Hematopoietic multipotent progenitor cell treated with erythropoietin and hydrocortisone succinate and interleukin-3 and kit ligand, for 8 days (in vitro differentiated cells): ENCODE data around the gene STEAP3.

ENCODE experiments used
- DNase-seq: peaks from one replicate; pipeline ENCODE4 v3.0.0-alpha.2; 2015

Gene STEAP3

DNA sequence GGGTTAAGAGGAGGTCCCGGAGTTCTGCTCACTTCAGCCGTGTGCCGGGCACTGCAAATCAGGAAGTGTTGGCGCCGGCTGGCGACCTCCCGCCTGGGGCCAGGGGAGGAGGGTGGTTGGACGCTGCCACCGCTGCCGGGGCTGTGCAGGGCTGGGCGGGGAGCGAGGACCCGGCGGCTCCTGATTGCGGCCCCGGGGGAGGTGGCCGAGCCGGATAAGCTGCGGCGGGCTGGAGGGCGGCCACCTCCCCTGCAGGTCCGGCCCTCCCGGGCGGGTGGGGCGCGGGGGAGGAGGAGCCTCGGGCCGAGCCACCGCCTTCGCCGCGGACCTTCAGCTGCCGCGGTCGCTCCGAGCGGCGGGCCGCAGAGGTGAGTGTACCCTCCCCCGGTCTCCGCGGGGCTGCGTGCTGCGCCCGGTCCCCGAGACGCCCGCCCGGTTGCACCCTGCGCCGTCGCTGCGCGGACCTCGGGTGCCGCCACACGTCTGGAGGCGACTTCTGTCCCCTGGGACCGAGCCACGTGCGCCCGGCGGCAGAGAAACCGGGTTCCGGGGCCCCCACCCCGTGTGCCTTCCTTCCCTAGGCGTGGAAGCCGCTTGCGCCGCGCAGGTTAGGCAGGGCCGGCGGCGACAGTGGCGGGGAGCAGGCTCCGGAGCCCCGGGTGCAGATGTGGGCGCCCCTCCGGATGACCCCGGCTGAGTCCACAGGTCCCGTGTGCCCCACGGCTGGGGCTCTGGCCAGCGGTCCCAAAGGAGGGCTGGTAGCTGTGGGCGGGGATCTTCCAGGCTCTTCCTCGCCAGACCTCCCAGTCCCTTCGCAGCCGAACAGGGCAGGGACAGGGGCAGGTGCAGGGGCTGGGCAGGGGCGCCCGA is at the start of gene STEAP3:
Gene STEAP3, plus strand, starts transcription at position 314 of the 870 bp plus-strand sequence. CDS start 7,179 bp downstream, outside the sequence.
- peak; percentile 90 for DNase-seq

- peak; percentile 63 for DNase-seq
Measured at GRCh38 chr2:119174216-119174992, 49.2 kb upstream of the STEAP3 start.

GRCh38 chr2:119174993-119175347 is 48.7 kb upstream of the STEAP3 start:
- peak; percentile 12 for DNase-seq

- DNase-seq = peak; percentile 87
Measured at GRCh38 chr2:119175517-119175916, 48.1 kb upstream of the STEAP3 start.

DNA sequence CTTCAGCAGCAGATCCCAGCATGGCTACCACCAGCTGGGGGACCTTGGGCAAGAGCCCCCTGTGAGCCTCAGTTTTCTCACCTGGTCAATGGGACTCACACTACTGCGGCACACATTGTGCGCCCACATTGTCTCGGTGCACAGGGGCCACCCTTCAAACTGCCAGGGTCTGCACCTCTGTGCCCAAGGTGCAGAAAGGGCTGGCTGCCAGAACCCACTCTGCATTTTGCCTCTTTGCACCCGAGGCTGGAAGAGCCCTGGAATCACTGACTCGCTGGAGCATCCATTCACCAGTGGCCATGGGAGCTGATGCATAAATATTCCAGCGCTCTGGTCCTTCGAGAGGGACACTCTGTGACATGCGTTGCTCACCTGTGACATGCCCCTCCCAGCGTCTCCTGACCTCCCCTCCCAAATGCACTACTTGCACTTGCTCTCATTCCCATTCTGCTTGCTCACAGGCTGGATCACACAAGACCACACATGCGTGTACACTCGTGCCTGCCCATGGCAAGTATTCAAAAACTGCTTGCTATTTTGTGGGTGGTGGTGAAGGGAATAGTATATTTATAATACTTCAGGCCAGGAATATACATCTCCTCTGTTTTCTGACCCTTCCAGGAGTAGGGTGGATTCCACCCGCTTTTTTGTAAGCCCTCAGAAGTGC is 46.3 kb upstream of the STEAP3 start:
- no peak for DNase-seq

- DNase-seq = no peak
Measured at GRCh38 chr2:119177838-119178190, 45.8 kb upstream of the STEAP3 start.

- no peak for DNase-seq
Measured at GRCh38 chr2:119178776-119179175, 44.9 kb upstream of the STEAP3 start.

- no peak for DNase-seq
Measured at GRCh38 chr2:119179202-119179601, 44.4 kb upstream of the STEAP3 start.

GRCh38 chr2:119179991-119180390 is 43.6 kb upstream of the STEAP3 start:
- DNase-seq = no peak

DNA sequence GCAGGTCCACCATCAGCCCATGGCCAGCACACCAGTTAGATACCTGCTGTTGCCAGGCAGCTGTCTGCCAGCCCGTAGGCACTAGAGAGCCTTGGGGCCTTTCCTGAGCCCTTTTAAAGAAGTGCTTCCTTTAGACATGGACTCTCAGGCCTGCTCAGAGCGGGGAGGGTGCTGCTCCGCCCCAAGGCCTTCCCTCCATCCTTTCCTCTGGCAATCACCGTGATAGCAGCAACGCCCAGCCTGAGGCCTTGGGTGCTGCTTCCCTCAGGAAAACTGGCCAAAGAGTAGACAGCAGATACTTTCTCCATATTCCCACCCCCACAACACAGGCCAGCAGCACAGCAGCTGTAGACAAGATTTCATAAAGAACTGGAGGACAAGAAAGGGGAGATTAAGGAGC is 42.7 kb upstream of the STEAP3 start:
- DNase-seq = no peak

DNA sequence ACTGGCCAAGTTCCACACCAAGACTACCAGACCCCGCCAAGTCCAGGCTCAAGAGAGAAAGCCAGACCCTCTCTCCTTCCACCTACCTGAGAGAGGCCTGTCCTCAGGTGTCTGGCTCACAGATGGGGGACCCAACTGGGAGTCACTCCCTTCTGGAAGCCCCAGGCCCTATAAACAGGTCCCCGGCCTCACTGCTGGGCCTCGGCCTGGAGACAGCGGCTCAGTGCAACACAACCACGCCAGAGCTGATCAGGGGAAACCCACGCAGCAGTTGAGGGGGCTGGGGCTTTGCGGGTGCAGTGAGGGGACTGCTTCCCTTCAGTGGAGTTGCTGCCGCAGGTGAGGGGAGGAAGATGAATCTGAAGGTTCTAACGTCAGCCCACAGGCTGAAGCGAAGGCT is 42.2 kb upstream of the STEAP3 start:
- DNase-seq = no peak

DNA sequence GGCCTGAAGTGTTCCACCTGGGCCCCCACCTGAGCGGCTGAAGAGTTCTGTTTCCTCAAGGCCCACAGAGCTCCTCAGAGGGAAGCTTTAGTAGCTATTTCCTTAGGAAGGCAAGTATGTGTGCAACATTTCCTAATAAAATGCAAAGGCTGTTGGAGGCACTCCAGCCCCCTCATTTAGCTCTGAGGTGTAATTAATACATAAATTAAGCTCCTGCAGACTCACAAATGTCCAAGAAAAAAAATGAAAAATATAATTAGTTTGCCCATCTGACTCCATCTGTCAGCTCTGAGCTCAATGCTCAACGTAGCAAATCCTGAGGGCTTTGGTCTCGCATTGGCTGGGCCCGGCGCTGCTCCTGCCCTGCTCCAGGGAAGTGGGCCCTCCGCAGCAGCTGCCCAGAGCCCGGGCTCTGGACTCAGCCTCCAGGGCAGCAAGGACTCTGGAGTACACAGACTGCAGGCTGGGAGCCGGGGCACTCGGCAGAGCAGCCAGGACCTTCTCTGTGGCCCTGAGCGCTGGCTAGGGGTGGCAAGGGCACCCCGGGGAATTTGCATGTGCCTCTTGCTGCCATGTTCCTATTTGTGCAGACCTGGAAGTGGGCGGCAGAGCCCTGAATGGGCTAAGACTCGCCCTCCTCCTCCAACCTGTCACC is 41.7 kb upstream of the STEAP3 start:
- DNase-seq = no peak

DNA sequence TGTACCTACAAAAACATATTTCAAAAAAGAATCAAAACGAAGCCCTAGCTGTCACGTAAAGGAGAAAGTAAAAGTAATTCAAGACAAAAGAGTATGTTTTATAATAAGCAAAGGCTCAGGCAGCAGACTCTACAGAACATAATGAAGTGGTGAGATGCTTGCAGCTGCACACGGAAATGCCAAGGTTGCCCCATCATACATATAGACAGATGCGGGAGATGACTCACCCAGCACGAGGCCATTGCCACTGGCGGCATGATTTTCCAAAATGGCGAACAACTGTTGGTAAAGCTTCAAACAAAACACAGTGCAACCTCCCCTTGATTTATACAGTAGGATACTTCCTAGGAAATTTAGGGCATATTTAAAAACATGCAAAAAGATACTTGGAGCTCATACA is 39.1 kb upstream of the STEAP3 start:
- DNase-seq = no peak

DNA sequence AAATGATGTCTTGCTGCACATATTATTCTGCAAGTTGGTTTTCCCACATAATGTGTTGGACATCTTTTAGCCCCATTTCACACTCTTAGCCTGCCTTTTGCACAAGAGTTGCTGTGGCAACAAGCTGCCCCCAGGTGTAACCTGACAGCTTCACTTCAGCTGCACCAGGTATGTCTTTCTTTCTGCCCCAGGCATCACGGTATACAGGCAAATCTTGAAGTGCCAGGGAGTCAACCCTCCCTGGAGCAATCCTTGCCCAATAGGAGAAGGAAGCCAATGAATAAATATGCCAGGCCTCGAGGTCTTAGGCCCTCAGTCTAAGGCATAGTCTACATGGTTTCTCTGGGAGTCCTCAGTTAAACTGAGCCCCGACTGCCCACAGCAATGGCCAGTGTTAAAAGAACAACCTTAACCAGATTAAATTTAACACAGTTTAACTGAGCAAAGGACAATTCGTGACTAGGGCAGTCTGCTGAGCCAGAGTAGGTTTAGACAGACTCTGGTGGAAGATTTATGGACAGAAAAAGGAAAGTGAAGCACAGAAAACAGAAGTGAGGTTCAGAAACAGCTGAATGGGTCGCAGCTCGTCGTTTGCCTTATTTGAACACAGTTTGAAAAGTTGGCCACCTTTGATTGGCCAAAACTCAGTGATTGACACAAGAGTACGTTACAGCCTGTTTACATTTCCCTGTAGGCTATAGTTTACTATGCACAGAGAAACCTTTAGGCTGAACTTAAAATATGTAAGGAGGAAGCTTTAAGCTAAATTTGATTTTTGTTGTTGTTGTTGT is 33.1 kb upstream of the STEAP3 start:
- no peak for DNase-seq

- no peak for DNase-seq
Measured at GRCh38 chr2:119192893-119193292, 30.7 kb upstream of the STEAP3 start.

- no peak for DNase-seq
Measured at GRCh38 chr2:119195001-119195400, 28.6 kb upstream of the STEAP3 start.

- no peak for DNase-seq
Measured at GRCh38 chr2:119195887-119196286, 27.7 kb upstream of the STEAP3 start.

GRCh38 chr2:119196301-119197125 is 27.1 kb upstream of the STEAP3 start:
- no peak for DNase-seq

GRCh38 chr2:119197126-119197405 is 26.6 kb upstream of the STEAP3 start:
- DNase-seq = no peak

DNA sequence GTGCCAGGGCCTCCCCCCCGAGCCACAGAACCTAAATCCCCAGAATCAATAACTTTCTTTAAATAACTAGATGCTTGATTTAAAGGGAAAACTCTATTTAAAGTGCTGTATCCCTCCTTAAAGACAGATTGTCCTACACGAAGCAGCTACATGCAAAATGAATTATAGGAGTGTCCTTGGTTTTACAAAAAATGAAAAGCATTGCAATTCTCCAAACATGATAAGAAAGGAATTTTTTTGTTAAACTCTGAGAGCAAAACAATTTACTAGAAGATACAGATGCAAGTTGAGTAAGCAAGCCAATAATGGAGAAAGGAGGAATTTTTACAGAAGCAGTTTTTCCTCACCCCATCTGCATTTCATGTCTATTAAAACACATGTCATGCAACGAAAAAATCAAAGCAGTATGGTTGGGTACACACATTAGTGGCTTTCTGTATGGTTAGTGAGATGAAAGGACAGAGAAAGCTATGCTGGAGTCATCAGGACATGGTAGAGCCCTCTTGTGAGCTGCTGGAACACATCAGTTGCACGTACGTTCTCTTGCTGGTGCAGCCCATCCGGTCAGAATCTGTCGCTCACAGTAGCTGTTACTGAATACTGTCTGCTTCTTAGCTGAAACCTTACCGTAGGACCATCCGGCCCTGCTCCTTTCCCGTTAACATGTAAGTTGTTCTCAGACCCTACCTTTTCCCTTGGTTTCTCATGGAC is 25.9 kb upstream of the STEAP3 start:
- DNase-seq = no peak

DNA sequence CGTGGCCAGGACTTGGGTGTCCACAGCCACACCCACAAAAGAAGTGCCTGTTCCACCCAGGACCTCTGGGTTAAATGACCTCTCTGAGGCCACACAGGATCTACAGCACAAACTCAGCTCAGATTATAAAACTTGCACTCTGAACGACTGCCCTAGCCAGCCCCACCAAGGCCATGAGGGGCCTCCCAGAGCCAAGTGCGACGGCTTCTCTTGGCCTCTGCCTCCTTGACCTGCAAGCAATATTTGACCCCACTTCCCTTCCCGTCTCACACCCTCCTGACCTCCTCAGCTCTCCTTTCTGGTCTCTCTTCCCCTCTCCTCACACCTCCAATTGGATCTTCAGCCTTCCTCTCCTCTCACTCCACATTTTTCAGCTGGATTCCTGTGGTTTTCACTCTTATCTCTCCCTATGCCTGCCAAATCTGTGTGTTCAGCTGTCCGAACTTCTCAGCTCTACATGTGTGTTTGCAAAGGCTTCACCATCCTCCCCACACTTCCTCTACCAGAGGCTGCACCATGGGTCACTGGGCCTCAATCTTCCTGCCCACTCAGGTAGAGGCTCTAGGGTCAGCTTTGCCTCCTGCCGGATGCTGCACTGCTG is 25.3 kb upstream of the STEAP3 start:
- no peak for DNase-seq
